ENCODE results near the gene PGM2L1. TPM values are rescaled to one million over a fixed set of nuclear protein-coding genes. Genes with fewer than 3 reads are reported as not detected.

PGM2L1 gene
- total and polyA plus RNA-seq, 2 of the 13 experiments (the other 11 are each of a cell fraction or from before 2014, with no cell fraction given) = 0.57 to 1.2 TPM

- TF ChIP-seq SP5 (CRISPR knock-in tag; IDR thresholded peaks at IDR 0.05; ENCODE audit: borderline replicate concordance, low read depth) = no peak
- TF ChIP-seq ZFP36 (IDR thresholded peaks at IDR 0.05; ENCODE audit: borderline replicate concordance, low read depth, low read length, partially characterized antibody) = no peak
- TF ChIP-seq ZNF777 (CRISPR knock-in tag; IDR thresholded peaks at IDR 0.05) = no peak
- no peak for TF ChIP-seq ATF3 (CRISPR knock-in tag; IDR thresholded peaks at IDR 0.05)
- TF ChIP-seq CC2D1A (CRISPR knock-in tag; IDR thresholded peaks at IDR 0.05) = no peak
- no peak for TF ChIP-seq ZNF33A (CRISPR knock-in tag; IDR thresholded peaks at IDR 0.05; ENCODE audit: borderline replicate concordance)
- no peak for TF ChIP-seq CBFB (CRISPR knock-in tag; IDR thresholded peaks at IDR 0.05)
- TF ChIP-seq ARNT2 (CRISPR knock-in tag; IDR thresholded peaks at IDR 0.05; ENCODE audit: low read depth) = no peak
- no peak for TF ChIP-seq PRMT3 (CRISPR knock-in tag; IDR thresholded peaks at IDR 0.05; ENCODE audit: borderline replicate concordance, low read depth)
- TF ChIP-seq HDAC1 (CRISPR knock-in tag; IDR thresholded peaks at IDR 0.05) = no peak
- no peak for TF ChIP-seq RNF2 (conservative IDR thresholded peaks at IDR 0.05; ENCODE audit: low read depth)
- no peak for TF ChIP-seq FOXA3 (CRISPR knock-in tag; IDR thresholded peaks at IDR 0.05)
- H4K20me1 ChIP-seq (ENCODE audit: insufficient read depth, low read length) = no peaks in the 10 kb centered on the region
- no peaks in the 10 kb centered on the region for H3K9me3 ChIP-seq (ENCODE audit: low read length)
- in situ Hi-C loops (cut with HindIII; ENCODE audit: extremely low pct_ligation_motif_present, low pct_unique_long_range_greater_than_20kb) = no loop called here
- DNase-seq (ENCODE audit: low spot score) = no peak
- no peaks in the 10 kb centered on the region for H3K27me3 ChIP-seq (ENCODE audit: control insufficient read depth in 1 of 2, insufficient read depth in 2 of 2, low read length in 2 of 2)
- 75% methylated on average over 3 of the region's 4 CpGs for WGBS (ENCODE audit: low lambda C conversion rate)
- ChIA-PET POLR2A (interaction anchor here (0.5 kb wide), 1 partner anchor 32 kb away, joined by 4 read pairs; no protein-coding TSS in a partner anchor), CTCF (ENCODE audit: low intra/inter-chr PET ratio, low total read pairs) (no interaction called here)
- H3K36me3 ChIP-seq (replicated peaks in 1 of 2; ENCODE audit: control insufficient read depth in 1 of 2, insufficient read depth in 2 of 2, low read length in 2 of 2) = no peaks in the 10 kb centered on the region
- H3K79me2 ChIP-seq (ENCODE audit: insufficient read depth, low read length) = no peaks in the 10 kb centered on the region
- no peak overlapping the region for H3K4me2 ChIP-seq (ENCODE audit: low read depth, low read length)
- H3K9ac ChIP-seq (ENCODE audit: insufficient read depth, low read depth, low read length) = no peak overlapping the region
- ATAC-seq = no peak
- H3K27ac ChIP-seq (ENCODE audit: extremely low read length, insufficient read depth, low read length) = no peak overlapping the region
- no peak overlapping the region for H3K4me3 ChIP-seq (replicated peaks in 1 of 3; ENCODE audit: insufficient read depth in 1 of 3, low read depth in 2 of 3, low read length in 3 of 3)
- no peak overlapping the region for H2AFZ ChIP-seq (ENCODE audit: low read length)
- no peaks in the 10 kb centered on the region for H3K4me1 ChIP-seq (ENCODE audit: insufficient read depth, low read length)
- BruUV-seq (replicated peaks) = no TSS peak
- intact Hi-C loops (cut with micrococcal nuclease; ENCODE audit: unreplicated experiment) = no loop called here
- no peak for FAIRE-seq
Observed at GRCh38 chr11:74427384-74427886, 29.2 kb upstream of the PGM2L1 start.
